ENCODE data around the gene KLHL29.

The KLHL29 gene

DNA sequence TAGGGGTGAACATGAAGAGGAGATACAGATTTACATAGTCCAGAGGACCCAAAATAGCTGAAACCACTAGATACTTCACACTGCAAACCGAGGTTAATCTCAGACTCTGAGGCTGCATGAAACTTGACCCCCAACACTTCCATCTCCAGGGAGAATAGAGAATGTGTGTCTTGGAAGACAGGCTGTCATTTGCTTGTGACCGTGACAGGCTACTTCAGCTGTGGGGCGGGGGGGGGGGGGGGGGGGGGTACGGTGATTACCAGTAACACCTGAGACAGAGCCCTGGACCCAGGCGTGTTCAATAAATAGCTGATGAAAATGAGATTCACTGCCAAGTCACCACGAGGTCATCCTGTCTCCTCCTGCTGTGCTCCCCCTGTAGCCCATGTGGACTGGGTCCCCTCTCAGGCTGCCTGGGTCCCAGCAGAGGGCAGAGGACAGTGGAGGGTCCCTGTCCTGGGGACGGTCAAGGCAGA lies 5.7 kb upstream of the KLHL29 start:
- no peaks in the 10 kb centered on the region for H3K36me3 ChIP-seq (replicated peaks)
- no peak overlapping the region for H3K4me3 ChIP-seq
- no peaks in the 10 kb centered on the region for H3K27me3 ChIP-seq (ENCODE audit: low read depth)
- in situ Hi-C loops (cut with MboI; ENCODE audit: low sequenced_read_pairs): no loop called here
- H3K4me1 ChIP-seq: no peaks in the 10 kb centered on the region
- no peaks in the 10 kb centered on the region for H3K9me3 ChIP-seq
- DNase-seq (ENCODE audit: low spot score in 2 of 2): no peak

DNA sequence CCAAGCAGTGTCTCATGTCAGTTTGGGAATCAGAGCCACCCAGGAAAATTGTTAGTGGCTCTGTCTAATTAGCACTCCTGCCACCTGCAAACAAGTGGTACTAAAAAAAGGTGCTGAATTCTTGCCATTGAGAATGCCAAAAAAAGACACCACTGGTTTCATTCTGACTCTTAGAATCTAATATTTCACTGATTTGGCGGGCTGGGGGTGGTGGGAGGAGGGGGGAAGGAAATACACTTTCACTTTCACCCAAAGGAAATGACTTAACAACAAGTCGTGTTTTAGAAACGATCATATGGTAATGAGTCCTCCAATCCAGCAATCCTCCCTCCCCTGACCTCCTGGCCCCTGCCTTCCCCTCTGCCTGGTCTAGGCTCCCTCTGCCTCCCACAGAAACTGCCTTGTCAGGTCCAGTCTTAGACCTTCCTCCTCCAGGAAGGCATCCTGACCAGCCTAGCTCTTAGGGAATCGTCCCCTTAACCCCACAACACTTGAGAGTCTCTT lies 4.4 kb upstream of the KLHL29 start:
- Histone ChIP-seq H3K4me3 (no peak overlapping the region), H3K9me3 (no peaks in the 10 kb centered on the region), H3K4me1 (0 out of 2 replicates have a peak, but pooled peaks cover 2% of the 10 kb centered on the region), H3K36me3 (replicated peaks) (no peaks in the 10 kb centered on the region), H3K27me3 (ENCODE audit: low read depth) (no peaks in the 10 kb centered on the region)
- in situ Hi-C loops (cut with MboI; ENCODE audit: low sequenced_read_pairs): no loop called here
- DNase-seq (ENCODE audit: low spot score in 2 of 2): no peak

DNA sequence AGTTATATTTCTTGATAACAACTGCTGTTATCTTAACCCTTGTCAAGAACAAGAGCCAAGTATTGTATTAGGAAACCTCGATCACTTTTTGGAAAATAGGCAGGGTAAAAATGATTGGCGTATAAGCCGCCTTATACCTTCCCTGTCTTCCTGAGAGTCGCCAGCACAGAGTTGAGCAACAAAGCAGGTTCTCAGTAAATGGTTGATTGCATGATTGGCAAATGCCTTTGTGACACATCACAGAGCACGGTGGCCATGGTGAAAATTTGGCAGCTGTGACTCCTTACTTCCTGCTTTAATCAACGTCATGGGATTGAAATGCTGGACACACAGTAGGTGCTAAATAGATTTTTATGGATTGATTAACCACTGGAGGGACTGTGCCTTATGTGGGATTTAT lies 3.9 kb upstream of the KLHL29 start:
- in situ Hi-C loops (cut with MboI; ENCODE audit: low sequenced_read_pairs): no loop called here
- H3K4me3 ChIP-seq: no peak overlapping the region
- no peaks in the 10 kb centered on the region for H3K9me3 ChIP-seq
- H3K4me1 ChIP-seq: 0 out of 2 replicates have a peak, but pooled peaks cover 2% of the 10 kb centered on the region
- H3K36me3 ChIP-seq (replicated peaks): no peaks in the 10 kb centered on the region
- DNase-seq (ENCODE audit: low spot score in 2 of 2): no peak
- H3K27me3 ChIP-seq (ENCODE audit: low read depth): peaks cover under 1% of the 10 kb centered on the region

DNA sequence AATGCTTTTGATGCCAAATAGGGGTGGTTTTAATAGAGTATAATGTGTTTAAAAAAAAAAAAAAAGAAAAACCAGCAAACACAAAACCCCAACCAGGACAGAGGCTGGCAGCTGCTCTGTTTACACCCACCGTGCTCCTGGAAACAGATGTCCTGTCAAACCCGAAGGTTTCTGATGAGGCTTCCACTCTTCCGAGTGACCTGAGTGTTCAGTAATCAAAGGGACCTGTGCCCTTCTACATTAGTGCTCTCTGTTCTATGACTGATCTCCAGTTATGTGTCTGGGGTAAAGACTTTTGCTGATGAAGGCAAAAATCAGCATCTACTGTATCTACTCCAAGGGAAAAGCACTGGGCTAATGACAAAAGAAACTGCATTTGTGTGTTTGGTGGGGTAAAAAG lies 3.5 kb upstream of the KLHL29 start:
- Histone ChIP-seq H3K9me3 (no peaks in the 10 kb centered on the region), H3K4me1 (0 out of 2 replicates have a peak, but pooled peaks cover 2% of the 10 kb centered on the region), H3K4me3 (no peak overlapping the region), H3K27me3 (ENCODE audit: low read depth) (peaks cover 5% of the 10 kb centered on the region), H3K36me3 (replicated peaks) (no peaks in the 10 kb centered on the region)
- DNase-seq (ENCODE audit: low spot score in 2 of 2): no peak
- in situ Hi-C loops (cut with MboI; ENCODE audit: low sequenced_read_pairs): no loop called here

DNA sequence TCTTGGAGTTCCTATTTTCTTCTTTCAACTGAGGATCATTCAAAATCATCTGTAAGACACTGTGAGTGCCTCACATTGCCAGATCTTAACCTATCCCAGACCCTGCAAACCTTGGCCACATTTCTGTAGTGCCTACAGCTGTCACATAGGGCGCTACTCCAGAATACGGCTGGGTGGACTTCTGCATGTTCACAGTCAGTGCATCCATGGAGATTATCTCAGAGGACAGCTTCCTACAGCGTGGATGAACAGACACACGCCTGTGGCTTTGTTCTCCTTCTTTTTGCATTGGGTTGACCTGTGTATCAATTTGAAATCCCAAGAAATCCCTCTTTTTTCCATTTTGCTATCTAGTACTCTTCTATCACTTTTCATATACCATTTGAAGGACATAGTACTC lies 1.9 kb upstream of the KLHL29 start:
- peaks cover 14% of the 10 kb centered on the region for H3K27me3 ChIP-seq (ENCODE audit: low read depth)

DNA sequence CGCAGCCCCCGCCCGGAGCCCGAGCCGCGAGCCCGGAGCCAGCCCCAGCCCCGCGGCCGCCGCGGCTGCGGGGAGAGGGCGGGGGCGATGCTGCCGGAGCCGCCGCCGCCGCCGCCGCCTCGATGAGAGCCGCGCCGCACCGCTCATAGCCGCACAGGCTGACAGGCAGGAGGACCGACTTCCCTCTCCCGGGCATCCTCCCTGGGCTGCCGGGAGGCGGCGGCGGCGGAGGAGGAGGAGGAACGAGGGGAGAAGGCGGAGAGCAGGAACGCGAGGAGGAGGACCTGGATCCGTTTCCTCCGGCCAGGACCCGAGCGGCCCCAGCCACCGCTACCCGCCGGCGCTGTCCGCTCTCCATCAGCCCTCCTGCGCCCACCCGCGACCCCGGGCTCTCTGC lies 370 bp downstream of the KLHL29 start:
- peak overlapping the region; percentile 48 for H3K4me3 ChIP-seq
- in situ Hi-C loops (cut with MboI; ENCODE audit: low sequenced_read_pairs): no loop called here
- DNase-seq (ENCODE audit: low spot score in 2 of 2): peak in 1 of 2 experiments; percentile 45
- no peaks in the 10 kb centered on the region for H3K36me3 ChIP-seq (replicated peaks)
- H3K4me1 ChIP-seq: 0 out of 2 replicates have a peak, but pooled peaks cover 2% of the 10 kb centered on the region
- H3K27me3 ChIP-seq (ENCODE audit: low read depth): peaks cover 14% of the 10 kb centered on the region
- H3K9me3 ChIP-seq: no peaks in the 10 kb centered on the region

More for the DNA sequence above, 1.9 kb upstream of the KLHL29 start:
- H3K4me3 ChIP-seq: no peak overlapping the region
- in situ Hi-C loops (cut with MboI; ENCODE audit: low sequenced_read_pairs): no loop called here
- H3K4me1 ChIP-seq: 0 out of 2 replicates have a peak, but pooled peaks cover 2% of the 10 kb centered on the region
- no peaks in the 10 kb centered on the region for H3K36me3 ChIP-seq (replicated peaks)
- DNase-seq (ENCODE audit: low spot score in 2 of 2): no peak
- no peaks in the 10 kb centered on the region for H3K9me3 ChIP-seq

GRCh38 chr2:23385748-23386338 lies 864 bp downstream of the KLHL29 start:
- Histone ChIP-seq H3K4me3 (peak overlapping the region; percentile 48), H3K27me3 (ENCODE audit: low read depth) (peaks cover 14% of the 10 kb centered on the region), H3K9me3 (no peaks in the 10 kb centered on the region), H3K4me1 (0 out of 2 replicates have a peak, but pooled peaks cover 2% of the 10 kb centered on the region), H3K36me3 (replicated peaks) (no peaks in the 10 kb centered on the region)
- peak in 1 of 2 experiments; percentile 25 for DNase-seq (ENCODE audit: low spot score in 2 of 2)
- in situ Hi-C loops (cut with MboI; ENCODE audit: low sequenced_read_pairs): no loop called here

DNA sequence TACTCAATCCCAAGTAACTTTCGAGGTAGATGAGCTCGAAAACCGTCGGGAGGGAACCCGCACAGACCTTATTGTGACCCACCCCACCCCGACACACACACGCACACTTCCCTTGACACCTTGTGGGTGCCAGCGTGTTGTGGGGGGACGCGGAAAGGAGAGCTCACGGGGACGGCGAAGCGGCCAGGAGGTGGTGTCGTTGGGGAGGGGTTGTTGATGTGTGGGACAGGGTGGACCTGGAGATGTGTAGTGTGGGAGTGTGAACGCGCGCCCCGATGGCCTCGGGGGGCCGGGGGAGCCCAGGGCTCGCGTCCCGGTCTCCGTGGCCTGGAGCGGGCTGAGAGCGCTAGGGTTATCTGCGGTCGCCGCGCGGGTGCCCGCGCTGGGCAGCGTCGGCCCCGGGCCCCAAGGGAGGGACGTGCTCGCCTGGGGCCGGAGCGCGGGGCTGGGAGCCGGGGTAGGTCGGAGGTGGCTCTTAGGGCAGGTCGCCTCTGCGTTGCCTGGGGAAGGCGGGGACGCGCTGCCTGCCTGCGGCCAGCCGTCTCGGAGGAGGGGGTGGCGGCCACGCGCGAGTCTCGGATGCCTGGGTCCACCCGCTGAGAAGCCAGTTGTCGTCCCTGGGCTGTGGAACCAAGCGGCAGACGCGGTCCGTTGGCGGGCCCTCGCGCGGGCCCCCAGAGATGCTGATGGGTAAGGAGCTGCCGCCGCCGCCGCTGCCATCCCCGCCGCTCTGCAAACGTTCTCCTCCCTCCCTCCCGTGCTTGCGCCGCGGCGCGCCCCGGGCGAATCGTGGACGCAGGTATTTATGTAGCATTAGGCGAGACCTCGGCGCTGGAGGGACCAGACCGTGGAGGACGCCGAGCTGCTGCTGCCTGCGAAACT lies 1.6 kb downstream of the KLHL29 start:
- in situ Hi-C loops (cut with MboI; ENCODE audit: low sequenced_read_pairs): no loop called here

DNA sequence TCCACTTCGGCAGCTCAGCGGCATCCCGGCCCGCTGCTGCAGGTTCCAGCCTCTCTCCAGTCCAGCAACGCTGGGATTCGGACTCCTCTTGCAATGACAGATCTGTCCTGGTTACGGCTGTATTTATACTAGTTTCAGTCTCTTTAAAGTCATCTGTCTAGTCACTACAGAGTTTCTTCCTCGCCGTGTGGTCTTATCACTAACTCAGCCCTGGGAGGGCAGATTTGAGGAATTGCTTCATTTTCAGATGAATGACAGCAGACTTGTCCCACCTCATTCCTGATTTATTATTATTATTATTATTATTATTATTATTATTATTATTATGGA lies 2.2 kb downstream of the KLHL29 start:
- no peaks in the 10 kb centered on the region for H3K36me3 ChIP-seq (replicated peaks)
- no peaks in the 10 kb centered on the region for H3K9me3 ChIP-seq
- in situ Hi-C loops (cut with MboI; ENCODE audit: low sequenced_read_pairs): no loop called here
- DNase-seq (ENCODE audit: low spot score in 2 of 2): no peak
- H3K4me3 ChIP-seq: peak overlapping the region; percentile 48
- H3K27me3 ChIP-seq (ENCODE audit: low read depth): peaks cover 14% of the 10 kb centered on the region
- H3K4me1 ChIP-seq: 0 out of 2 replicates have a peak, but pooled peaks cover 2% of the 10 kb centered on the region

More for the DNA sequence above, 1.6 kb downstream of the KLHL29 start:
- DNase-seq (ENCODE audit: low spot score in 2 of 2): peak in 1 of 2 experiments; percentile 57
- Histone ChIP-seq H3K9me3 (no peaks in the 10 kb centered on the region), H3K4me3 (peak overlapping the region; percentile 48), H3K4me1 (0 out of 2 replicates have a peak, but pooled peaks cover 2% of the 10 kb centered on the region), H3K36me3 (replicated peaks) (no peaks in the 10 kb centered on the region), H3K27me3 (ENCODE audit: low read depth) (peaks cover 14% of the 10 kb centered on the region)

- Histone ChIP-seq H3K9me3 (no peaks in the 10 kb centered on the region), H3K4me1 (0 out of 2 replicates have a peak, but pooled peaks cover 2% of the 10 kb centered on the region), H3K4me3 (no peak overlapping the region), H3K27me3 (ENCODE audit: low read depth) (peaks cover 14% of the 10 kb centered on the region), H3K36me3 (replicated peaks) (no peaks in the 10 kb centered on the region)
- no peak for DNase-seq (ENCODE audit: low spot score in 2 of 2)
- in situ Hi-C loops (cut with MboI; ENCODE audit: low sequenced_read_pairs): no loop called here
These were observed 2.9 kb downstream of the KLHL29 start for GRCh38 chr2:23387845-23388244.

- 0 out of 2 replicates have a peak, but pooled peaks cover 2% of the 10 kb centered on the region for H3K4me1 ChIP-seq
- no peak for DNase-seq (ENCODE audit: low spot score in 2 of 2)
- no peaks in the 10 kb centered on the region for H3K36me3 ChIP-seq (replicated peaks)
- no peaks in the 10 kb centered on the region for H3K9me3 ChIP-seq
- peaks cover 14% of the 10 kb centered on the region for H3K27me3 ChIP-seq (ENCODE audit: low read depth)
- H3K4me3 ChIP-seq: no peak overlapping the region
- in situ Hi-C loops (cut with MboI; ENCODE audit: low sequenced_read_pairs): no loop called here
These were observed 3.3 kb downstream of the KLHL29 start for GRCh38 chr2:23388294-23388693.

DNA sequence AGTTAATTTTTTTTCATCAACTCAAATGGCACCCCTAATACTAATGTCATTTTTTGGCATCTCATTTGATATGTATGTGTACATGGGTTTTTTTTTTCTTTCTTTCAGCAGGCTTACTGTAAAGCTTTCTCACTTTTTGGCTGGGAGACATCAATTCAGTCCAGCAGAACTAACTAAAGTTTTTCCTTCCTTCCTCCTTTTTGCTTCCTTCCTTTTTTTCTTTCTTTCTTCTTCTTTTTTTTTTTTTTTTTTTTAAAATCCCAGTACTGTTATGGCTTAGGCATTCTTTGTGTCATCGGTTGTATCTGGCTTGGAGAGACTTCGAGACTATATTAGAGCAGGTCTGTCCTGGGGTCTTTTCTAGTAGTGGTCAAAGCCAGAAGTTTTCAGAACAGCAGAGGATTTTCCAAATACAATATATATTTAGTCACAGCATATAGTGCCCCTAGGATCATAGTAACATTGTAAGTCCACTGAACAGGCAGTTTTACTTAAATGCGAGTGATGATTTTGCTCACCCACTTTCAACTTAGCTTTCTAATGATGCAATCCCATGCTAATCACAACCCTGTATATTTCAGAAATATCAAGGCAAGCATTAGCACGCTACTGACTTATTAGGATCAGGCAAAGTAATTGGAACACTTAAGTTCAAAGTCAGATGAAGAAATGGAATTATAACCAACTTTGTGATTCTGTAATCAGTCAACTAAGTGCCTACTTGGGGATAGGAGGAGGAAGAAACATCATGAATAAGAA lies 4.0 kb downstream of the KLHL29 start:
- Histone ChIP-seq H3K4me1 (0 out of 2 replicates have a peak, but pooled peaks cover 2% of the 10 kb centered on the region), H3K36me3 (replicated peaks) (no peaks in the 10 kb centered on the region), H3K4me3 (no peak overlapping the region), H3K27me3 (ENCODE audit: low read depth) (peaks cover 14% of the 10 kb centered on the region), H3K9me3 (no peaks in the 10 kb centered on the region)
- in situ Hi-C loops (cut with MboI; ENCODE audit: low sequenced_read_pairs): no loop called here
- DNase-seq (ENCODE audit: low spot score in 2 of 2): no peak

DNA sequence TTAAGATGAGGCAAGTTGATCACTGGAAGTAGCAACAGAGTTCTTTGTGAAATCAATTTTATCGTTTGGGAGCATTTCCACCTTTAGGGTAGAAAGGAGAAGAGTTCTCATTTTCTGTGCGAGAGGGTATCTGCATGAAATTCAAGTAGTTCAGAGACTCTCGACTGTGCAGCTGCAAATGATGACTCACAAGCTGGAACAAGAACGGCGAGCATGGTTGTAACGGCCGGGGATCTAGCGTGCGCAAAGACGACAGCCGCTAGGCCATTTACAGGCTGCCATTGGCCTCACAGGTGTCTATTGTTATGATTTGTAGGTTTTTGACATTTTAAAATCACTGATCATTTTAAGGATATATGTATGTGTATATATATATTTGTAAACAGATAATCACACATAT lies 5.2 kb downstream of the KLHL29 start:
- no peaks in the 10 kb centered on the region for H3K9me3 ChIP-seq
- no peaks in the 10 kb centered on the region for H3K36me3 ChIP-seq (replicated peaks)
- peaks cover 14% of the 10 kb centered on the region for H3K27me3 ChIP-seq (ENCODE audit: low read depth)
- in situ Hi-C loops (cut with MboI; ENCODE audit: low sequenced_read_pairs): no loop called here
- no peaks in the 10 kb centered on the region for H3K4me1 ChIP-seq
- no peak overlapping the region for H3K4me3 ChIP-seq
- no peak for DNase-seq (ENCODE audit: low spot score in 2 of 2)
